ENCODE data around the gene CPNE5. TPM values are rescaled to one million over a fixed set of nuclear protein-coding genes. Genes with fewer than 3 reads are reported as not detected.

CPNE5 gene
- total and polyA plus RNA-seq, 4 donors = 0.93 to 5.2 (median 3.8) TPM

DNA sequence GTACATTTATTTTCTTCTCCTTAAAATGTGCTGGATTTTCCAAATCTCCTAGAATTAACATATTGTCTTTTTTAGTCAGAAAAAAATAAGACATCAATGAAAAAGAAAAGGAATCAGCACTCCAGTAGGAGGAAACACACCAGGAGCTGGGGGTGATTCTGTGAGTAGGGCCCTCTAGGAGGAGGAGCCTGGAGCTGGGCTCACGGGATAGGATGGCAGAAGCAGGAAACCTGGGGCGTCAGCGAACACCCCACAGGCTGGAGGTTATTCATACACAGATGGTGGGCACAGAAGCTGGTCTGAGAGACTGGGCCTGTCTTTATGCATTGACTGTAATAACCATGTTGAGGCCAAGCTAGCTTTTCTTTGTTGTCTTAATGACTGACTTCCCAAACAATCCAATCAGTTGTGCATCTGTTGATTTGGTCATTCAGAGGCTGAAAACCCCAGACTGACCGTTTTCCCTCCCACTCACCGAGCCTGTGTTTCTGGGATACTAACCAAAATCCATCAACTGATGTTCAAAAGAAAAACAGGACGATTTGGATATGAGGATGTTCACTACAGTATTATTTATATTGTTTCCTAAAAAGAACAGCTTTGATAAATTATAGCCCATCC lies 53.1 kb downstream of the CPNE5 start:
- no peak overlapping the region for H3K9ac ChIP-seq (ENCODE audit: insufficient read depth in 1 of 2, low read length in 2 of 2)
- H3K27ac ChIP-seq (ENCODE audit: low read depth in 1 of 2, low read length in 1 of 2) = no peak overlapping the region
- no peak for ATAC-seq (ENCODE audit: insufficient read depth, low FRiP score)
- H3K27me3 ChIP-seq (ENCODE audit: control insufficient read depth in 3 of 3, insufficient read depth in 3 of 3, low read length in 2 of 3) = no peaks in the 10 kb centered on the region
- no peak overlapping the region for H3K4me3 ChIP-seq
- peaks cover 0 to 9% (median 0%) of the 10 kb centered on the region in 5 donors for H3K4me1 ChIP-seq (ENCODE audit: control insufficient read depth in 5 of 5, insufficient read depth in 5 of 5, low read length in 5 of 5)
- no peaks in the 10 kb centered on the region for H3K9me3 ChIP-seq (ENCODE audit: control insufficient read depth in 4 of 4, insufficient read depth in 3 of 4, low read length in 3 of 4)
- DNase-seq = no peak
- 73 to 81% methylated on average over 6 of the region's 6 CpGs for whole genome bisulfite sequencing, 2 donors
- TF ChIP-seq, protein P1, sequence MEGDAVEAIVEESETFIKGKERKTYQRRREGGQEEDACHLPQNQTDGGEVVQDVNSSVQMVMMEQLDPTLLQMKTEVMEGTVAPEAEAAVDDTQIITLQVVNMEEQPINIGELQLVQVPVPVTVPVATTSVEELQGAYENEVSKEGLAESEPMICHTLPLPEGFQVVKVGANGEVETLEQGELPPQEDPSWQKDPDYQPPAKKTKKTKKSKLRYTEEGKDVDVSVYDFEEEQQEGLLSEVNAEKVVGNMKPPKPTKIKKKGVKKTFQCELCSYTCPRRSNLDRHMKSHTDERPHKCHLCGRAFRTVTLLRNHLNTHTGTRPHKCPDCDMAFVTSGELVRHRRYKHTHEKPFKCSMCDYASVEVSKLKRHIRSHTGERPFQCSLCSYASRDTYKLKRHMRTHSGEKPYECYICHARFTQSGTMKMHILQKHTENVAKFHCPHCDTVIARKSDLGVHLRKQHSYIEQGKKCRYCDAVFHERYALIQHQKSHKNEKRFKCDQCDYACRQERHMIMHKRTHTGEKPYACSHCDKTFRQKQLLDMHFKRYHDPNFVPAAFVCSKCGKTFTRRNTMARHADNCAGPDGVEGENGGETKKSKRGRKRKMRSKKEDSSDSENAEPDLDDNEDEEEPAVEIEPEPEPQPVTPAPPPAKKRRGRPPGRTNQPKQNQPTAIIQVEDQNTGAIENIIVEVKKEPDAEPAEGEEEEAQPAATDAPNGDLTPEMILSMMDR (IDR thresholded peaks at IDR 0.05; ENCODE audit: control extremely low read depth, extremely low read depth) = no peak
- no peaks in the 10 kb centered on the region for H3K36me3 ChIP-seq (ENCODE audit: control insufficient read depth in 4 of 4, insufficient read depth in 4 of 4, low read length in 4 of 4)

- no peak for ATAC-seq (ENCODE audit: insufficient read depth, low FRiP score)
- 70 to 91% methylated on average over 3 of the region's 3 CpGs for WGBS, 2 donors
Observed at GRCh38 chr6:36784376-36784636, 54.9 kb downstream of the CPNE5 start.

DNA sequence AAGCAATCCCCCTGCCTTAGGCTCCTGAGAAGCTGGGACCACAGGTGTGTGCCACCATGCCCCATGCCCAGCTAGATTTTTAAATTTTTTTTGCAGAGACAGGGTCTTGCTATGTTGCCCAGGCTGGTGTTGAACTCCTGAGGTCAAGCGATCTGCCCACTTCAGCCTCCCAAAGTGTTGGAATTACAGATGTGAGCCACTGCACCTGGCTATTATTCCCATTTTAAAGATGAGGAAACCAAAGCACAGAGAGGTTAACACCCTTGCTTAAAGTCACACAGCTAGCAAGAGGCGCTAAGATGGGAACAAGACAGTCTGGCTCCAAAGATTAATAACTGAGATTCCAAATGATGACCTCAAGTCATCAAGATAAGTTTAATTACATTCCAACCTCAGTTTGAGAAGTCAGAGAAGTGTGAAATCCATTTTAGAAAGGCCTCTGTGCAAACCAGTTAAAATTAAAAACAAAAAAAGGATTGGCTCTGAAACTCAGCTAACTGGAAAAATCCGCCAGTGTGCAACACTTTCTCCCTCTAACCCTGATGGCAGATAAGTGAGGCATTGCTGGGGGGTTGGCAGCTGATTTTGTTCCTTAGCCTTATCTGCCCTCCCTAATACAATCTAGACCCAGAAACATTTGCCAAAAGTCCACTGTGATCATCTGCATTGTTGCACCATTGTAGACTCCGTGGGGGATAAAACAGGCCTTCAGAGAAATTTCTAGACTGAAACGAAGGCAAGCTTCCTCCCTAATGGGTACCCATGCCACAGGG lies 55.5 kb downstream of the CPNE5 start:
- peak in 2 of 3 donors; percentile 34 to 52 for DNase-seq
- Histone ChIP-seq H3K36me3 (ENCODE audit: control insufficient read depth in 4 of 4, insufficient read depth in 4 of 4, low read length in 4 of 4) (no peaks in the 10 kb centered on the region), H3K9ac (ENCODE audit: insufficient read depth in 1 of 2, low read length in 2 of 2) (no peak overlapping the region), H3K4me3 (no peak overlapping the region), H3K27me3 (ENCODE audit: control insufficient read depth in 3 of 3, insufficient read depth in 3 of 3, low read length in 2 of 3) (no peaks in the 10 kb centered on the region), H3K27ac (ENCODE audit: low read depth in 1 of 2, low read length in 1 of 2) (no peak overlapping the region), H3K4me1 (ENCODE audit: control insufficient read depth in 5 of 5, insufficient read depth in 5 of 5, low read length in 5 of 5) (peaks cover 0 to 9% (median 0%) of the 10 kb centered on the region in 5 donors), H3K9me3 (ENCODE audit: control insufficient read depth in 4 of 4, insufficient read depth in 3 of 4, low read length in 3 of 4) (no peaks in the 10 kb centered on the region)
- 72 to 82% methylated on average over 5 of the region's 5 CpGs for WGBS, 2 donors
- no peak for ATAC-seq (ENCODE audit: insufficient read depth, low FRiP score)
- TF ChIP-seq, protein P1 (IDR thresholded peaks at IDR 0.05; ENCODE audit: control extremely low read depth, extremely low read depth) = no peak

More at GRCh38 chr6:36784376-36784636, 54.9 kb downstream of the CPNE5 start:
- no peak overlapping the region for H3K9ac ChIP-seq (ENCODE audit: insufficient read depth in 1 of 2, low read length in 2 of 2)
- H3K9me3 ChIP-seq (ENCODE audit: control insufficient read depth in 4 of 4, insufficient read depth in 3 of 4, low read length in 3 of 4) = no peaks in the 10 kb centered on the region
- TF ChIP-seq, protein P1 (IDR thresholded peaks at IDR 0.05; ENCODE audit: control extremely low read depth, extremely low read depth) = no peak
- H3K4me3 ChIP-seq = no peak overlapping the region
- no peaks in the 10 kb centered on the region for H3K27me3 ChIP-seq (ENCODE audit: control insufficient read depth in 3 of 3, insufficient read depth in 3 of 3, low read length in 2 of 3)
- no peak for DNase-seq
- no peak overlapping the region for H3K27ac ChIP-seq (ENCODE audit: low read depth in 1 of 2, low read length in 1 of 2)
- H3K4me1 ChIP-seq (ENCODE audit: control insufficient read depth in 5 of 5, insufficient read depth in 5 of 5, low read length in 5 of 5) = peaks cover 0 to 9% (median 0%) of the 10 kb centered on the region in 5 donors
- no peaks in the 10 kb centered on the region for H3K36me3 ChIP-seq (ENCODE audit: control insufficient read depth in 4 of 4, insufficient read depth in 4 of 4, low read length in 4 of 4)

All from lung (tissue), 12 donors.